Lung (tissue), 12 donors: ENCODE measurements around the gene NUDT6. TPM values are rescaled to one million over a fixed set of nuclear protein-coding genes. Genes with fewer than 3 reads are reported as not detected.

ENCODE experiments used
- ATAC-seq: fragments of 200-7000 bp; cut with Tn5 transposase; one replicate; pipeline ENCODE4 v1.9.1; 2020; ENCODE audit warnings: moderate number of reproducible peaks; ENCODE audit not compliant: insufficient read depth, low FRiP score
- DNase-seq, 3 donors: peaks; one replicate each; pipeline ENCODE4 v3.0.0-alpha.2; 2013 to 2017
- H3K27ac ChIP-seq, 2 donors: one replicate each; pipeline ENCODE4 v1.5.1; 2013; ENCODE audit warnings: mild to moderate bottlenecking in 2 of 2, moderate library complexity in 2 of 2, control low read depth in 1 of 2, inconsistent platforms in 1 of 2, low read depth in 1 of 2, low read length in 1 of 2
- H3K27me3 ChIP-seq, 3 donors: one replicate each; pipeline ENCODE4 v1.5.1; 2013; ENCODE audit warnings: low read length in 2 of 3; ENCODE audit not compliant: control insufficient read depth in 3 of 3, insufficient read depth in 3 of 3
- H3K36me3 ChIP-seq, 4 donors: one replicate each; pipeline ENCODE4 v1.5.1; 2013; ENCODE audit warnings: low read length in 4 of 4, mild to moderate bottlenecking in 1 of 4, moderate library complexity in 1 of 4; ENCODE audit not compliant: control insufficient read depth in 4 of 4, insufficient read depth in 4 of 4
- H3K4me1 ChIP-seq, 5 donors: one replicate each; pipeline ENCODE4 v1.5.1; 2013; ENCODE audit warnings: low read length in 5 of 5, mild to moderate bottlenecking in 2 of 5, moderate library complexity in 1 of 5; ENCODE audit not compliant: control insufficient read depth in 5 of 5, insufficient read depth in 5 of 5
- H3K4me3 ChIP-seq: one replicate; pipeline ENCODE4 v1.5.1; 2013; ENCODE audit warnings: mild to moderate bottlenecking, control low read depth, moderate library complexity
- H3K9ac ChIP-seq, 2 donors: one replicate each; pipeline ENCODE4 v1.5.1; 2013; ENCODE audit warnings: low read length in 2 of 2, control low read depth in 1 of 2; ENCODE audit not compliant: insufficient read depth in 1 of 2
- H3K9me3 ChIP-seq, 4 donors: one replicate each; pipeline ENCODE4 v1.5.1; 2013; ENCODE audit warnings: low read length in 3 of 4, mild to moderate bottlenecking in 1 of 4, moderate library complexity in 1 of 4; ENCODE audit not compliant: control insufficient read depth in 4 of 4, insufficient read depth in 3 of 4
- WGBS, 2 donors: extraction: QIAGEN DNeasy Blood & Tissue Kit; methylation state at CpG; one replicate each; pipeline ENCODE4 v1.1.7; 2013; 5-methylcytosine and 5-hydroxymethylcytosine counted together
- polyA plus RNA-seq, 2 donors: library from polyadenylated mRNA; stranded (reverse); fragments of 200-250 nt; gene quantifications; one replicate each; pipeline ENCODE4 v1.2.1, GENCODE V29; 2013
- total RNA-seq, 2 donors: library from RNA; depleted of rRNA in 1 of 2; stranded (reverse); fragments of >200 nt in 1 of 2; gene quantifications; one replicate each; pipeline ENCODE4 v1.2.1, GENCODE V29; 2014 to 2021
- TF ChIP-seq, protein P1 (sequence below): IDR thresholded peaks from 2 replicates; pipeline ENCODE4 v1.5.1; 2012; ENCODE audit warnings: mild to moderate bottlenecking; ENCODE audit errors: control extremely low read depth, extremely low read depth
- donor health status: control.
- donor health status: control.
- donor health status: Bipolar disorder and iron deficiency.
- donor health status: healthy.
- donor health status: DM: yes; HTN: yes; CAD: no.

The NUDT6 gene
- total and polyA plus RNA-seq, 4 donors: 3.8 to 9.2 (median 6.7) TPM

DNA sequence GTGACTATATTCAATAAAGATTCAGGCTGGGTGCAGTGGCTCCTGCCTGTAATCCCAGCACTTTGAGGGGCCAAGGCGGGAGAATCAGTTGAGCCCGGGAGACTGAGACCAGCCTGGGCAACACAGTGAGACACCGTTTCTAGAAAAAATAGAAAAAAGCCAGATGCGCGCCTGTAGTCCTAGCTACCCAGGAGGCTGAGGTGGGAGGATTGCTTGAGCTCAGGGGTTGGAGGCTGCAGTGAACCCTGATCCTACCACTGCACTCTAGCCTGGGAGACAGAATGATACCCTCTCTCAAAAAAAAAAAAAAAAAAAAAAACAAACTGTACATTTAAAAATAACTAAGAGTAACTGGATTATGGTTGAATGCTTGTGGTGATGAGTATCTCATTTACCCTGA, 1.1 kb downstream of the NUDT6 start:
- WGBS, 2 donors: 94 to 97% methylated on average over 5 of the region's 5 CpGs
- DNase-seq (no peak), ATAC-seq (no peak)
- no peaks in the 10 kb centered on the region for H3K27me3 ChIP-seq
- peaks cover 0 to 17% (median 5%) of the 10 kb centered on the region in 5 donors for H3K4me1 ChIP-seq
- H3K27ac ChIP-seq: no peak overlapping the region
- TF ChIP-seq, protein P1, sequence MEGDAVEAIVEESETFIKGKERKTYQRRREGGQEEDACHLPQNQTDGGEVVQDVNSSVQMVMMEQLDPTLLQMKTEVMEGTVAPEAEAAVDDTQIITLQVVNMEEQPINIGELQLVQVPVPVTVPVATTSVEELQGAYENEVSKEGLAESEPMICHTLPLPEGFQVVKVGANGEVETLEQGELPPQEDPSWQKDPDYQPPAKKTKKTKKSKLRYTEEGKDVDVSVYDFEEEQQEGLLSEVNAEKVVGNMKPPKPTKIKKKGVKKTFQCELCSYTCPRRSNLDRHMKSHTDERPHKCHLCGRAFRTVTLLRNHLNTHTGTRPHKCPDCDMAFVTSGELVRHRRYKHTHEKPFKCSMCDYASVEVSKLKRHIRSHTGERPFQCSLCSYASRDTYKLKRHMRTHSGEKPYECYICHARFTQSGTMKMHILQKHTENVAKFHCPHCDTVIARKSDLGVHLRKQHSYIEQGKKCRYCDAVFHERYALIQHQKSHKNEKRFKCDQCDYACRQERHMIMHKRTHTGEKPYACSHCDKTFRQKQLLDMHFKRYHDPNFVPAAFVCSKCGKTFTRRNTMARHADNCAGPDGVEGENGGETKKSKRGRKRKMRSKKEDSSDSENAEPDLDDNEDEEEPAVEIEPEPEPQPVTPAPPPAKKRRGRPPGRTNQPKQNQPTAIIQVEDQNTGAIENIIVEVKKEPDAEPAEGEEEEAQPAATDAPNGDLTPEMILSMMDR: no peak
- H3K9me3 ChIP-seq: peaks cover 0 to 1% (median 0%) of the 10 kb centered on the region in 4 donors
- peaks cover 0 to 4% (median 0%) of the 10 kb centered on the region in 4 donors for H3K36me3 ChIP-seq
- H3K9ac ChIP-seq: peak overlapping the region in 1 of 2 donors; percentile 69
- no peak overlapping the region for H3K4me3 ChIP-seq

DNA sequence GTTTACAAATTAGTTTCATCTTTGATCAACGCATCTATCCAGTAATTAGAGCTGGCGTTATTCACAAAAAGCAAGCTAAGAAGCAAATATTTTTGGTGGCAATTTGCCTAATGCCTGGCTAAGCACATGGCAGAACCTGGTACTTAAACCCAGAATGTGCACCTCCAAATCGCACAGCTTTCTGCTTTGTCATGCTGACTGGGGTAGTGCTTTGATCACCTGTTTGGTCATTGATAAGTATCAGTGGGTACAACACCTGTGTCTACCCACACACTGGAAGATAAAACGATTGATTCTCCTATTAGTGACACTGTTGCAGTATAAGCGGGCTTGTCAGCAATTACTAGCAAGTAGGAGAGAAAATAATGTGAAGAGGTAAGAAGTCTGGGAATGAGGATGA, 1.9 kb downstream of the NUDT6 start:
- Histone ChIP-seq H3K36me3 (peaks cover 0 to 6% (median 2%) of the 10 kb centered on the region in 4 donors), H3K27me3 (no peaks in the 10 kb centered on the region), H3K9me3 (peaks cover 0 to 1% (median 0%) of the 10 kb centered on the region in 4 donors), H3K9ac (no peak overlapping the region), H3K4me3 (no peak overlapping the region), H3K4me1 (peaks cover 0 to 17% (median 5%) of the 10 kb centered on the region in 5 donors), H3K27ac (no peak overlapping the region)
- 69 to 84% methylated on average over 5 of the region's 5 CpGs for WGBS, 2 donors
- DNase-seq (no peak), ATAC-seq (no peak)
- TF ChIP-seq, protein P1: no peak

DNA sequence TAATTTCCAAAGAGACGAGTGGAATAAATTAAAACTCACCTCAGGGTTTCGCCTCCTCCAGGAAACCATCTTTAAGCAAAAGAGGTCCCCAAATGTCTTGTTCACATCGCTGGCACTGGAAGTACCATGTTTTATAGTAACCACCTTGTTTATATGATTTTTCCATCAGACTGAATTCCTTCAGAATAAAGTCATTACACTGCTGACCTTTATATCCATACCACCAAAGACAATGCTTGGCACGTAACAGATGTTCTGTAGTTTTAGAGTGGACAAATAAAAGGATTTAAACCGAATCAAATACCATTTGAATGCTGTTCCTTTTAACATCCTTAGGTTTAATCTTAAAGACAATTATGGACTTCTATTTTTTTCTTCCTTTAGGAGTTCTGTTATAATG, 4.7 kb downstream of the NUDT6 start:
- Histone ChIP-seq H3K36me3 (peaks cover 0 to 12% (median 0%) of the 10 kb centered on the region in 4 donors), H3K4me1 (peaks cover 0 to 6% (median 0%) of the 10 kb centered on the region in 5 donors), H3K27me3 (no peaks in the 10 kb centered on the region), H3K9me3 (peaks cover 0 to 1% (median 0%) of the 10 kb centered on the region in 4 donors), H3K9ac (no peak overlapping the region), H3K4me3 (no peak overlapping the region), H3K27ac (no peak overlapping the region)
- DNase-seq: no peak
- 89 to 91% methylated on average over 5 of the region's 5 CpGs for WGBS, 2 donors
- ATAC-seq: no peak
- TF ChIP-seq, protein P1: no peak

DNA sequence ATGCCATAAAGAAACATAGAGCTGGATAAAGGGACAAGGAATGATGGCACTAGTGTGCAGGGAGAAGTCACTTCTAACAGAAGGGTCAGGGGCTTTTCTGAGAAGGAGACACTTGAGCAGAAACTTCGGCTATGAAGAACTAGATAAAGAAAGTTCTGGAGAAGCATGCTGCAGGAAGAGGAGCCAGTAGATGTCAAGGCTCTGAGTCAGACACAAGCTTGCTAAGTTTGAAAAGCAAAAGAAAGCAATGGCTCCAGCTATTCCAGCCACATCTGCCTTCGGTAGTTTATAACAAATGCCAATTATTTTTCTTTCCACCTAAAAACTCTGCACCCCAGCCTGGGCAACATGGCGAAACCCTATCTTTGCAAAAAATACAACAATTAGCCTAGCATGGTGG, 7.5 kb downstream of the NUDT6 start:
- ATAC-seq: no peak
- Histone ChIP-seq H3K27me3 (no peaks in the 10 kb centered on the region), H3K4me3 (no peak overlapping the region), H3K4me1 (no peaks in the 10 kb centered on the region), H3K9me3 (no peaks in the 10 kb centered on the region), H3K27ac (no peak overlapping the region), H3K9ac (no peak overlapping the region), H3K36me3 (peaks cover 0 to 14% (median 0%) of the 10 kb centered on the region in 4 donors)
- TF ChIP-seq, protein P1: no peak
- no peak for DNase-seq
- WGBS, 2 donors: 77 to 78% methylated on average over 3 of the region's 3 CpGs
